CD4-positive, alpha-beta memory T cell (primary cell): ENCODE results near the gene SLC5A3. TPM values are rescaled to one million over a fixed set of nuclear protein-coding genes. Genes with fewer than 3 reads are reported as not detected.
A peak's percentile ranks its signal among the peaks of the same experiment; 100 is the strongest.

Experiments used
- CTCF ChIA-PET: fragments of 350-600 bp; sonication (Branson Sonifier 250); formaldehyde crosslinking; loops from one replicate; lab custom pipeline; 2021; ENCODE audit warnings: inconsistent platforms; ENCODE audit not compliant: partially characterized antibody; lab: Charles Lee
- POLR2A ChIA-PET: fragments of 350-600 bp; sonication (Branson Sonifier 250); formaldehyde crosslinking; loops from one replicate; lab custom pipeline; 2021; ENCODE audit not compliant: partially characterized antibody; lab: Charles Lee
- DNase-seq, 5 donors: peaks; one replicate each; pipeline versions ENCODE4 v3.0.0 to v3.0.0-alpha.2; 2020 to 2022; ENCODE audit warnings: mixed read lengths in 1 of 5
- H3K27ac ChIP-seq: one replicate; pipeline ENCODE4 v1.7.0; 2013; ENCODE audit warnings: low read depth, low read length
- H3K27me3 ChIP-seq: 2 replicates; pipeline ENCODE4 v1.7.0; 2013; ENCODE audit warnings: mild to moderate bottlenecking, low read length, moderate library complexity; ENCODE audit not compliant: insufficient read depth
- H3K36me3 ChIP-seq: 2 replicates; pipeline ENCODE4 v1.7.0; 2013; ENCODE audit warnings: mild to moderate bottlenecking, low read length, moderate library complexity; ENCODE audit not compliant: insufficient read depth
- H3K4me1 ChIP-seq: 2 replicates; pipeline ENCODE4 v1.7.0; 2013; ENCODE audit warnings: mild to moderate bottlenecking, low read length, moderate library complexity; ENCODE audit not compliant: insufficient read depth
- H3K4me3 ChIP-seq, 2 donors: one replicate each; pipeline ENCODE4 v1.7.0; 2013; ENCODE audit warnings: low read length in 2 of 2, mild to moderate bottlenecking in 1 of 2
- H3K9me3 ChIP-seq, 2 donors: one replicate each; pipeline ENCODE4 v1.7.0; 2013; ENCODE audit warnings: low read length in 2 of 2, control low read depth in 1 of 2; ENCODE audit not compliant: control insufficient read depth in 1 of 2
- H3K27ac Mint-ChIP-seq, 7 donors: one replicate each; pipeline ENCODE4 v1.8.0; 2020 to 2021; ENCODE audit warnings: mixed read lengths in 7 of 7, mild to moderate bottlenecking in 6 of 7, inconsistent platforms in 3 of 7, moderate library complexity in 3 of 7
- H3K27me3 Mint-ChIP-seq, 2 donors: one replicate each; pipeline ENCODE4 v1.8.0; 2020 to 2021; ENCODE audit warnings: mixed read lengths in 2 of 2
- H3K36me3 Mint-ChIP-seq, 2 donors: one replicate each; pipeline ENCODE4 v1.8.0; 2020 to 2021; ENCODE audit warnings: mixed read lengths in 2 of 2, inconsistent platforms in 1 of 2, mild to moderate bottlenecking in 1 of 2
- H3K4me1 Mint-ChIP-seq, 4 donors: one replicate each; pipeline ENCODE4 v1.8.0; 2020 to 2021; ENCODE audit warnings: mixed read lengths in 4 of 4, mild to moderate bottlenecking in 1 of 4
- H3K4me3 Mint-ChIP-seq, 8 donors: one replicate each; pipeline ENCODE4 v1.8.0; 2020 to 2021; ENCODE audit warnings: mixed read lengths in 8 of 8, mild to moderate bottlenecking in 7 of 8, moderate library complexity in 6 of 8, inconsistent platforms in 3 of 8
- H3K9me3 Mint-ChIP-seq, 8 donors: one replicate each; pipeline ENCODE4 v1.8.0; 2020 to 2021; ENCODE audit warnings: mixed read lengths in 8 of 8, mild to moderate bottlenecking in 5 of 8, inconsistent platforms in 3 of 8, moderate library complexity in 1 of 8
- intact Hi-C: fragments of 100-400 bp; cut with micrococcal nuclease; formaldehyde crosslinking; loops from one replicate; pipeline ENCODE4 v1.15.1; 2023
- polyA plus RNA-seq, 2 donors: library from polyadenylated mRNA; unstranded; fragments of 300-500 nt; fragmentation: Illumina TruSeq; gene quantifications; one replicate each; pipeline ENCODE4 v1.2.3, GENCODE V29; 2021
- total RNA-seq, 2 experiments: library from RNA; stranded (reverse); gene quantifications; one replicate each; pipeline ENCODE4 v1.2.3, GENCODE V29; 2021

The SLC5A3 gene
- total and polyA plus RNA-seq, 4 experiments from 2014 or later = 0.68 to 33.4 (median 17.1) TPM

GRCh38 chr21:34075760-34076660 lies 2.6 kb downstream of the SLC5A3 start:
- H3K36me3 ChIP-seq = no peaks in the 10 kb centered on the region
- H3K27ac Mint-ChIP-seq = peak overlapping the region in 5 of 7 donors; percentile 1 to 95 (median 19)
- no peaks in the 10 kb centered on the region for H3K9me3 Mint-ChIP-seq
- peak overlapping the region; percentile 42 to 95 (median 92) for H3K4me3 Mint-ChIP-seq
- H3K36me3 Mint-ChIP-seq = peaks cover 0 to 21% of the 10 kb centered on the region in 2 donors
- no peak overlapping the region for H3K27ac ChIP-seq
- CTCF ChIA-PET = interaction anchor here (0.8 to 6.3 kb wide), 4 partner anchors 11 to 272 kb away, joined by 3 to 54 read pairs (median 4); no protein-coding TSS in a partner anchor
- peaks cover 56 to 79% (median 70%) of the 10 kb centered on the region in 4 donors for H3K4me1 Mint-ChIP-seq
- H3K9me3 ChIP-seq = no peaks in the 10 kb centered on the region
- H3K27me3 Mint-ChIP-seq = no peaks in the 10 kb centered on the region
- no peak overlapping the region for H3K4me3 ChIP-seq
- no peak for DNase-seq
- no peaks in the 10 kb centered on the region for H3K27me3 ChIP-seq
- POLR2A ChIA-PET = interaction anchor here (1.0 to 10.2 kb wide), 10 partner anchors 12 to 152 kb away, joined by 3 to 168 read pairs (median 4); no protein-coding TSS in a partner anchor
- intact Hi-C loops = loop anchor here (2.0 to 5.0 kb wide), 4 partner anchors 15 to 433 kb away; partner anchors contain the start of gene ITSN1
- H3K4me1 ChIP-seq = peaks cover 67% of the 10 kb centered on the region

GRCh38 chr21:34076835-34077234 lies 3.5 kb downstream of the SLC5A3 start:
- Mint-ChIP-seq H3K4me3 (peak overlapping the region in 6 of 8 donors; percentile 15 to 65 (median 38)), H3K9me3 (no peaks in the 10 kb centered on the region), H3K27me3 (no peaks in the 10 kb centered on the region), H3K36me3 (peaks cover 2 to 25% of the 10 kb centered on the region in 2 donors), H3K27ac (peak overlapping the region in 4 of 7 donors; percentile 10 to 34 (median 24)), H3K4me1 (peaks cover 60 to 85% (median 75%) of the 10 kb centered on the region in 4 donors)
- no peaks in the 10 kb centered on the region for H3K27me3 ChIP-seq
- no peaks in the 10 kb centered on the region for H3K9me3 ChIP-seq
- no peaks in the 10 kb centered on the region for H3K36me3 ChIP-seq
- POLR2A ChIA-PET = interaction anchor here (1.6 to 10.2 kb wide), 3 partner anchors 12 to 141 kb away, joined by 3 to 168 read pairs (median 66); no protein-coding TSS in a partner anchor
- no peak for DNase-seq
- no peak overlapping the region for H3K4me3 ChIP-seq
- no peak overlapping the region for H3K27ac ChIP-seq
- CTCF ChIA-PET = interaction anchor here (0.9 to 6.3 kb wide), 4 partner anchors 10 to 153 kb away, joined by 3 to 54 read pairs (median 4); no protein-coding TSS in a partner anchor
- peaks cover 75% of the 10 kb centered on the region for H3K4me1 ChIP-seq
- intact Hi-C loops = loop anchor here (5.0 kb wide), 1 partner anchor 120 kb away; no protein-coding TSS in a partner anchor

- intact Hi-C loops = loop anchor here (5.0 kb wide), 1 partner anchor 119 kb away; no protein-coding TSS in a partner anchor
- Histone ChIP-seq H3K4me3 (no peak overlapping the region), H3K36me3 (no peaks in the 10 kb centered on the region), H3K27me3 (no peaks in the 10 kb centered on the region), H3K27ac (no peak overlapping the region), H3K9me3 (no peaks in the 10 kb centered on the region), H3K4me1 (peaks cover 85% of the 10 kb centered on the region)
- ChIA-PET POLR2A (interaction anchor here (0.8 to 10.2 kb wide), 4 partner anchors 12 to 153 kb away, joined by 3 to 168 read pairs (median 36); no protein-coding TSS in a partner anchor), CTCF (interaction anchor here (0.6 to 6.3 kb wide), 3 partner anchors 52 to 154 kb away, joined by 3 to 54 read pairs (median 4); no protein-coding TSS in a partner anchor)
- no peak for DNase-seq
- peaks cover 4 to 30% of the 10 kb centered on the region in 2 donors for H3K36me3 Mint-ChIP-seq
- H3K4me1 Mint-ChIP-seq = peaks cover 62 to 87% (median 78%) of the 10 kb centered on the region in 4 donors
- H3K27ac Mint-ChIP-seq = peak overlapping the region in 4 of 7 donors; percentile 1 to 73 (median 24)
- peak overlapping the region in 6 of 8 donors; percentile 2 to 83 (median 54) for H3K4me3 Mint-ChIP-seq
- H3K9me3 Mint-ChIP-seq = no peaks in the 10 kb centered on the region
- H3K27me3 Mint-ChIP-seq = no peaks in the 10 kb centered on the region
Measured at GRCh38 chr21:34077888-34078287, 4.5 kb downstream of the SLC5A3 start.

- POLR2A ChIA-PET = interaction anchor here (0.6 to 10.2 kb wide), 4 partner anchors 122 to 154 kb away, joined by 3 to 168 read pairs (median 36); no protein-coding TSS in a partner anchor
- DNase-seq = peak; percentile 14 to 42 (median 25)
- H3K36me3 Mint-ChIP-seq = peaks cover 12 to 36% of the 10 kb centered on the region in 2 donors
Measured at GRCh38 chr21:34078915-34079314, 5.5 kb downstream of the SLC5A3 start.

GRCh38 chr21:34080710-34081109 lies 7.3 kb downstream of the SLC5A3 start:
- Histone ChIP-seq H3K9me3 (no peaks in the 10 kb centered on the region), H3K36me3 (no peaks in the 10 kb centered on the region), H3K27ac (no peak overlapping the region), H3K4me3 (no peak overlapping the region), H3K4me1 (peaks cover 90% of the 10 kb centered on the region), H3K27me3 (no peaks in the 10 kb centered on the region)
- intact Hi-C loops = no loop called here
- CTCF ChIA-PET = interaction anchor here (1.4 to 1.6 kb wide), 2 partner anchors 11 to 121 kb away, joined by 3 to 4 read pairs; no protein-coding TSS in a partner anchor
- peaks cover 17 to 29% of the 10 kb centered on the region in 2 donors for H3K36me3 Mint-ChIP-seq
- H3K27me3 Mint-ChIP-seq = no peaks in the 10 kb centered on the region
- H3K27ac Mint-ChIP-seq = no peak overlapping the region
- POLR2A ChIA-PET = interaction anchor here (10.2 kb wide), 1 partner anchor 132 kb away, joined by 168 read pairs; no protein-coding TSS in a partner anchor
- peak overlapping the region in 2 of 8 donors; percentile 59 to 74 for H3K4me3 Mint-ChIP-seq
- no peaks in the 10 kb centered on the region for H3K9me3 Mint-ChIP-seq
- H3K4me1 Mint-ChIP-seq = peaks cover 64 to 93% (median 79%) of the 10 kb centered on the region in 4 donors
- no peak for DNase-seq

More at GRCh38 chr21:34078915-34079314, 5.5 kb downstream of the SLC5A3 start:
- no peaks in the 10 kb centered on the region for H3K9me3 ChIP-seq
- H3K4me1 ChIP-seq = peaks cover 96% of the 10 kb centered on the region
- no peak overlapping the region for H3K4me3 ChIP-seq
- H3K27ac Mint-ChIP-seq = peak overlapping the region in 6 of 7 donors; percentile 10 to 73 (median 38)
- H3K27me3 Mint-ChIP-seq = no peaks in the 10 kb centered on the region
- no peaks in the 10 kb centered on the region for H3K36me3 ChIP-seq
- H3K9me3 Mint-ChIP-seq = no peaks in the 10 kb centered on the region
- no peaks in the 10 kb centered on the region for H3K27me3 ChIP-seq
- H3K4me3 Mint-ChIP-seq = peak overlapping the region; percentile 7 to 83 (median 48)
- intact Hi-C loops = loop anchor here (5.0 kb wide), 1 partner anchor 118 kb away; no protein-coding TSS in a partner anchor
- H3K4me1 Mint-ChIP-seq = peaks cover 69 to 97% (median 88%) of the 10 kb centered on the region in 4 donors
- H3K27ac ChIP-seq = no peak overlapping the region
- CTCF ChIA-PET = interaction anchor here (1.4 to 6.3 kb wide), 2 partner anchors 155 kb away, joined by 5 to 54 read pairs; no protein-coding TSS in a partner anchor

- H3K4me1 Mint-ChIP-seq = peaks cover 47 to 73% (median 61%) of the 10 kb centered on the region in 4 donors
- H3K27ac ChIP-seq = no peak overlapping the region
- H3K27me3 ChIP-seq = no peaks in the 10 kb centered on the region
- no peak for DNase-seq
- no peak overlapping the region for H3K4me3 ChIP-seq
- H3K4me3 Mint-ChIP-seq = peak overlapping the region in 5 of 8 donors; percentile 4 to 57 (median 18)
- H3K36me3 Mint-ChIP-seq = peaks cover 17 to 29% of the 10 kb centered on the region in 2 donors
- H3K9me3 Mint-ChIP-seq = no peaks in the 10 kb centered on the region
- no peaks in the 10 kb centered on the region for H3K9me3 ChIP-seq
- CTCF ChIA-PET = interaction anchor here (1.9 kb wide), 1 partner anchor 159 kb away, joined by 7 read pairs; no protein-coding TSS in a partner anchor
- H3K36me3 ChIP-seq = no peaks in the 10 kb centered on the region
- H3K4me1 ChIP-seq = peaks cover 91% of the 10 kb centered on the region
- no peaks in the 10 kb centered on the region for H3K27me3 Mint-ChIP-seq
- H3K27ac Mint-ChIP-seq = no peak overlapping the region
- POLR2A ChIA-PET = interaction anchor here (0.7 to 1.2 kb wide), 4 partner anchors 8 to 137 kb away, joined by 3 to 4 read pairs (median 4); no protein-coding TSS in a partner anchor
- intact Hi-C loops = no loop called here
Measured at GRCh38 chr21:34082769-34083168, 9.4 kb downstream of the SLC5A3 start.
